GM19468 (cell line): ENCODE measurements around the gene SLC12A8.

Experiments used
- ATAC-seq: cut with Tn5 transposase; IDR thresholded peaks from one replicate; pipeline ENCODE4 v1.9.1; 2021; ENCODE audit warnings: mild to moderate bottlenecking, moderate library complexity, moderate number of reproducible peaks; ENCODE audit not compliant: unreplicated experiment; ENCODE audit errors: extremely low read depth

Gene SLC12A8

DNA sequence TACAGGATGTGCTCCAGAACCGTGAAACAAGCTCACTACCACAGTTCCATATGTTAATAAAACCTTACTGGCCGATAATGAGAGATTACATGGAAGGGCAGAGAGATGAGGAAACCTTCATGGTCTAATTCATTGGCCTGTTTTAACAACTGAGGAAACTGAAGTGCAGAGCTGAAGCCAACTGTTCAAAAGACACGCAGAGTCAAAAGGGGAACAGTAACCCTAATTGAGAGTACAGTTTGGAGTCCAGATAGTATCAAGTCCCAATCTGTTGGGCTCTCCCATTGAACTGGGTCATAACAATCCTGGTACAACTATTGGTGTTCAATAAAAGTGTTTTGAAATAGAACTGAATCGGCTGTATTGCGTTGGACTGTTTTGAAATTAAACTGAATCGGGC, 69.6 kb downstream of the SLC12A8 start:
- no peak for ATAC-seq

DNA sequence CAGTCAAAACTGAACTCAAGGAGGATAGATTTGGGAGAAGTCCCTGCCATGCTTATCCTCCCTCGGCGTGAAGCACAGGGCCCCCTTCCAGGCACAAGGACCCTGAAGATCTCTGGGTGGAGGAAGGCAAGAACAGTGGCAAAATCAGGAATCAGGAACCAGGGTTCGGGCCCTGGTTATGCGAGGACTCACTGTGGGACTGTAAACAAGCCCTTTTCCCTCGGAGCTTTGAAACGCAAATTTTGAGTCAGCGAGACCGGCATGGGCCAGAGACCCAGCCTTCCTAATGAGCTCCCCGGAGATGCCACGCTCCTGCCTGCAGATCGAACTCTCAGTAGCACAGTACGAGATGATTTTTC, 70.1 kb downstream of the SLC12A8 start:
- no peak for ATAC-seq

DNA sequence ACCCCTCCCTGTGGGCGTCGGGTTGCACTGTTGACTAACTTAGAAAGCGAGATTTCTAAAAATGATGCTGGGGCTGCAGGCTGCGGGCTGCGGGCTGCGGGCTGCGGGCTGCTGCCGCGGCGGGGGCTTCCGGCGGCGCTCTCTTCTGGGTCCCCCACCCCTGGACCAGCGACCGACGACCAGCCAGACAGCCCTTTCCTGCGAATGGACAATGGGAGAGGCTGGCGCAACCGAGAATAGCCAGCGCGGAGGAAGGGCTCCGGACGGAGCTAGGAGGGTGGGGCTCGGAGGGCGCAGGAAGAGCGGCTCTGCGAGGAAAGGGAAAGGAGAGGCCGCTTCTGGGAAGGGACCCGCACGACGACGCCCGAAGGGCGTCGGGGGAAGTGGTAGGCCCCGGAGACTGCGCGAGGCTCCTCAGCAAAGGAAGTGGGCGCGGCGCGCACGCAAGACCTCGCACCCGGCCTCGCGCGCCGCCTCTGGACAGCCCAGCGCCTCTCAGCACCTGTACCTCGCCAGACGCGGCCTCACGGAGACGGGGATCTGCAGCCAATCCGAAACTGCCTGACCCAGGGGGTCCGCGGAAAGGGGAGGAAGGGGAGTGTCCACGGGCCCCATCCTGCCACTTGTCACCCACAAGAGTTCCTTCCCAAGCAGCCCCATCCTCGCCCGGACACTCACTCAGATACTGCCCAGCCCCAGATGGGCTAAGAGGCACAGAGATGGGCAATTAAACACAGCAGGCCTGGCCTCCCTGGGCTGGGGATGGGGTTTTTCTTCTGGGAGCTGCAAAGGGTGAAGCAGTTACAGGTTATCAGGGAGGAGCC, 70.7 kb downstream of the SLC12A8 start:
- peak; percentile 37 for ATAC-seq

DNA sequence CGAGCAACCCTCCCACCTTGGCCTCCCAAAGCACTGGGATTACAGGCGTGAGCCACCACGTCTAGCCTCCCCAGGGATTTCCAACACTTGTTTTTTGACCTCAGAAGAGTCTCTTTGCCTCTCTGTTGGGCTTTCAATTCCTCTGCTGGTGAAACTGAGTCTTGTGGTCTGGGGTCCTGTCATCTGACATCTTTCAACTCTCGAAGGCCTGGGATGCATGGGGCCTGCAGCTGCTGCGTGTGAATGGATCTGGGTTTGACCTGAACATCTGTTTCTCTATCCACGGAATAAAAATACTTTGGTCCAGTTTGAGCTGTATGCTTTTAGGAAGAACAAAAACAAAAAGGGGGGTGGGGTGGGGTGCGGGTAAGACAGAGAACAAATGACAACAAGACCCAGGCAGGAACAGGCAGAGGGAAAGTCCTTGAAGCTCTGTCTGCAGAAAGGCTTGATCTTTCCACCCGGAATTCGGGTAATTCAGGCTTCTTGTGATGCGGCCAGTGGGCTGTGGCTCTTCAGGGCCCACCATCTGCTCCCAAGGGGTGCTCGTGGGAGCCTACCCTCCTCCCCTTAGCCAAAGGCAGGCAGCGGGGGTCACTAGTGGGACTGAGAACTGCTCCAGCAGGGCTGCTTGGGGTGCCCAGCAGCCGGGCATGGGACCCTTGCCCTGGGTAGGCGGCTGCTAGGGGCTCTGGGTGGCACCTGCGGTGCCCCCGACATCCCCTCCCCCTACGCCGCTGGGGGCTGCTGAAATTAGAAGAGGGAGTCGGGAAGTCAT, 71.5 kb downstream of the SLC12A8 start:
- no peak for ATAC-seq

DNA sequence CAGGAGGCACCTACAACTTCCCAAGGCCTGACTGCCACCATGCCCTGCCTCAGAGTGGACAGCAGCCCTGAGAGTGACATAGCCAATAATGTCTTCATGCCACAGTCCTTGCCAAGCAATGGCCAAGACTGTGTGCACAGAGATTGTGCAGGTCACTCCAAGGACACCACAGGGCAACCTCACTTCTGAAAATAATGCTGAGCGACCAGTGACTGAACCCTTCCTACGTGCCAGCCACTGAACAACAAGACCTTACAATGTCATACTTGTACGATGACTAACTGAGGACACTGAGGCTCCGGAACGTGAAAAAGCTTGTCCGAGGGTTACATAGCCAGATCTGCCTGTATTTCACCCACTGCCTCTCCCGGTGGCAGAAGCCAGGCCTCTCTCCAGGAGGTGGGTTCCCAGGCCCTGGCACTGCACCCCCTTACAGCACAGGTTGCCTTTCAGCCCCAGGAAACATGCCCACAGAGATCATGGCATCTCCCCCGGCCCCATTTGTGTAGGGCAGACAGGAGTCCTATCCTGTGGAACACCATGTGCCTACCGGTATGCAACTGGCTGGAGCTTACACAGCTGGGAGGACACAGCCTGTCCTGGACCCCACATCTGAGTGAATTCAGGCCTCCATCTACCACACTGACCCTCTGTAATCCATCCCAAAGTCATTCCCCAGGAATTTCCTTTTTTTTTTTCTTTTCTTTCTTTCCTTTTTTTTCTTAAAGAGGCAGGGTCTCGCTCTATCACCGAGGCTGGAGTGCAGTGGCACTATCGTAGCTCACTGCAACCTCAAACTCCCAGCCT, 72.3 kb downstream of the SLC12A8 start:
- ATAC-seq: no peak

DNA sequence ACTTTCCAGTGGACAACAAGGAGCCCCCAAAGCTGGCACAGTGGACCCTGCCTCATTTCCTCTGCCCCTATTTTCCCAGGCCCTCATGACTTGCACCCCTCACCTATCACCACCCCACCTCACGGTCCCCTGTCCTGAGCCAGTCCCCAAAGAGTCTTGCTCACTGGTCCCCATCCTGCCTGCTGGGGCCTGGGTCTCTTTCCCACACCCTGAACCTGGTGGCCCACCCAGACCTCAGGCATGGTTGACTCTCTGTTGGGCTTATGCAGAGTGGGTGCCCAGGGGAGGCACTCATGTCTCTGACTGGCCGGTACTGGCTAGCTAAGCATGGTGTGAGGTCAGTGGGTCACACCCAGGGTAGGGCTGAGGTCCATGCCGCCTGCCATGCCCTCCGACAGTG, 73.2 kb downstream of the SLC12A8 start:
- no peak for ATAC-seq

DNA sequence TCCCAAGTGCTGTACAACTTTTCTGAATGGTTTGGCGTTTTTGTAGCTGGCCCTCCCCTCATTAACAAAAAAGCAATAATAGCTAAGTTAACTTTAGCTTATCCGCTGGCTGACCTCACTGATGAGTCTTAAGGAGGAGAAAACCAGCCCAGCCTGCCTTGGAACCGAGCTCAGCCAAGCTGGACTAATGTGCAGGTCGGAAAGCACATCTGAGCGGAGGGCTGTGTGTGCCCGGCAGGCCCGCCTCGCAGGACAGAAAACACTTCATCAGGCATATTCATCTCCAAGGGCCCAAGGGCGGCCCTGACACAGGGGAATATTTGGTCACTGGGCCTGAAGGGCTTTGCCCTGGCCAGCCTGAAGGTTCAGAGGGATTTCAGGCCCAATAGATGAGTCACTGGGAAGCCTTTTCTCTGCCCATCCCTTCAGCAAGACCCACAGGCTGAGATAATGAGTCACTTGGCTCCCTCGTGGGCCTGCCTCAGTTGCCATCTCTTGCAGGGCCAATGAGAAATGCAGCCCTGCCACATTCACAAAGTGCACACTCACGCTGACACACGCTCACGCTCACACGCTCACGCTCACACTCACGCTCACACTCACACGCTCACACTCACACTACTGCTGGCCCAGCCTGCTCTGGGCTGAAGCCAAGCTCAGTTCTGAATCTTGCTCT, 75.1 kb downstream of the SLC12A8 start:
- no peak for ATAC-seq

DNA sequence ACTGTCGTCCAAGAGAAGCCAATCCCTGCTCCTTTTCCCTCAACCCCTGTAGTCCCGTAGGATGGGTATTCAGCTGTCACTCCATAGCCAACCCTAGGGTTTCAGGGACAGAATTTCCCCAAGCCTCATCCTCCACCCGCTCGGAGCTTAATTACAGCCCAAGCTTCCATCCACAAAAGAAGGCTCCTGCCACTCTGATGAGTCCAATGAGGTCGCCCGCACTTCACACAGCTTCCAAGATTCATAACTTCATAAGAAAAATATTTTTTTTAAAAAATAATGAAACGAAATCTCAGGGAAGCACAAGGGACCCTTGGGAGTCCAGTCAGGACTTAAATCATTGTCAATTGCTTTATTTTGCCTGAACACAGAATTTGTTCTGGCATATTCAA, 75.6 kb downstream of the SLC12A8 start:
- no peak for ATAC-seq

DNA sequence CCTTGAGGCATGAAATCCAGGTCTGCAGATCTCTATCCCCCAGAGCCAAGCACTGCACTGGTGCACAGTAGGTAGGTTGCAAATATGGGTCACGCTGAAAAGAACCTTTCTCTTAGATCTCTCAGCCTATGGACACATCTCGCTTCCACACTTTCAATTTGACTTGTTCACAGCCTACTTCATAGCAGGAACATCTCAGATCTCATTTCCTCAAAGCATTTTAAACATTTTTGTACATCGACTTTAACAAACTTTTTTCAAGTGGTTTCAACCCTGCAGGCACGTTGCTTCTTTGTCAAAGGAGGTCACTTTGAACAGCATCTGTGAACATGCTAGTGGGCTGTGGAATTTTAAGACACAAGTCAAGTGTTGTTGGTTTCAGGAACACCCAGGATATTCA, 76.0 kb downstream of the SLC12A8 start:
- no peak for ATAC-seq

DNA sequence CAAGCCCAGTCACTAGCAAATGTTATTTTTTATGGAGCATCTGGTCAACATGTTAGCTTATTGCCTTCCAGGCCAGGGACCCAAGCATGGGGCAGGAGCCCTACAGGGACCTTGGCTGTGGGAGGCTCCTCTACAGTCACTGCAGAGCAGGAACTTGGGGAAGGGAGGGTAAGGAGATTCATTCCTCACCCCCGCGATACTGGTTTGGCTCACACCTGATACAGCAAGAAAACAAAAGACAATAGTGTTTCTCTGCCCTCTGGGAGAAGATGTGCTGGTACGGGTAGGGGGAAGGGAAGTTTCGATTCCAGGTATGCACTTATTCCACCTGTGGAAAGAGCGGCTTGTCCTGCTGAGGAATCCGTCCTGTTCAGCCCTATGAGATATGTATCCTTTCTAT, 77.6 kb downstream of the SLC12A8 start:
- no peak for ATAC-seq

DNA sequence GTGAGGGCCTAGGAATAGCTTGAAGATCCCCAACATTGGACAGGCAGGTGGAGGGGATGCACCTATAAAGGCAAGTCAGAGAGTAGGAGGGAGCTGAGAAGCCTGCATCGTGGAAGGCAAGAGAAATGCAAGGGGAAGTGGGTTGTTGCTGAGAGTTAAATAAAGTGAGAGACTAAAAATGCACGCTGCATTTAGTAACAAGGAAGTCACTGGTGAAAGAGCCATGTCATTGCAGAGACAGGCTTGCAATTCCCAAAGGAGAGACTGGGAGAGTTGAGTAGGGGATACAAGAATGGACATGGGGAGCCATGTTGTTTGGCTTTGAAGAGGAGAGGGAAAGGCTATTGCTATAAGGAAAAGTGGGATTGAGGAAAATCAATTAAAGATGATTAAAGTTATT, 79.7 kb downstream of the SLC12A8 start:
- ATAC-seq: no peak

DNA sequence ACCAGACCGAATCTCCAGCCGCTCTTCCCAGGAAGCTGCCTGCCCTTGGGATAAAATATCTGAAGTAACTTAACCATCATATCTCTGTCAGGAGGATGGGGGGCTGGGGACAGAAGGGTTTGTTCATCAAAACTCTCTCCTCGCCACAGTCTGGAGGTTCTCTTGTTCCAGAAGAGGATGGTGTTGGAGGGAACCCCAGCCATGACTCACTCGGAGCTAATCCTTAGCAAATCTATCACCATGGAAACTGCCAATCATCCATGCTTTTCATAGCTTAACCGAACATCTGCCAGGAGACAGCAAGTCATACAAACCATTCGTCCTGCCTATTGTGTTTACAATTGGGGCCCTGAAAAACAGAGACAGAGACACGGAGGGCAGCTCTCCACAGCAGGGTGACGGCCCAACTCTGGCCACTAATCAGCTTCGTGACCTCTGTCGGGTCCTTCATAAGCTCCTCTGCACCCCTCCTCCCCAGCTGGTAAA, 83.0 kb downstream of the SLC12A8 start:
- ATAC-seq: no peak

DNA sequence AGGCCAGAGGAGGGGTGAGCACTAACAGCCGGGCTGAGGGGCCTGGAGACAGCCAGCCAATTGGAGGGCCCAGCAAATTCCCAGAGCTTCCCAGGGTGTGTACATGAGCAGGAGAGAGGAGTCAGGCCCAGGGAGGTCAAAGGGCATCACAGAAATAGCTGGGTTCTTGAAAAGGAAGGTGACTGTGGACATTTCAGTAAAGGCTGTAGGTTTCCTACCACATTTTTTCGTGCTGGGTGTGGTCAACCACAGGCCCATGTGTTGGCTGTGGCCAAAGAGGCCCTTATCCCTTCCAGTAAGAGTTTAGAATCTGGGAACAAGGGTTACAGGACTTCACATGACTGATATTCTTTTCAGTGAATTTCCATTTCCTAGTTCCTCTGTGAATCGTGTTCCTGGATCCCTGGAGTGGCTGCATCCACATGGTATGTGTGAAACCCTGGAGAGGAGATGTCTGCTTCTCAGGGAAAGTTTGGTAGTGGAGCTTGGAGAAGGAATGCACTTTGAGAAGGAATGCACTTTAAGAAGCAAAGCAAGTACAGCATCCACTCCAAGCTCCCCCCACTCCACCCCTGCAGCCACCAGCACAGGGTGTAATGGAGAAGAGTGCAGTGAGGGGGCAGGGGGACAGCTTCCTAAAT, 83.6 kb downstream of the SLC12A8 start:
- ATAC-seq: no peak

DNA sequence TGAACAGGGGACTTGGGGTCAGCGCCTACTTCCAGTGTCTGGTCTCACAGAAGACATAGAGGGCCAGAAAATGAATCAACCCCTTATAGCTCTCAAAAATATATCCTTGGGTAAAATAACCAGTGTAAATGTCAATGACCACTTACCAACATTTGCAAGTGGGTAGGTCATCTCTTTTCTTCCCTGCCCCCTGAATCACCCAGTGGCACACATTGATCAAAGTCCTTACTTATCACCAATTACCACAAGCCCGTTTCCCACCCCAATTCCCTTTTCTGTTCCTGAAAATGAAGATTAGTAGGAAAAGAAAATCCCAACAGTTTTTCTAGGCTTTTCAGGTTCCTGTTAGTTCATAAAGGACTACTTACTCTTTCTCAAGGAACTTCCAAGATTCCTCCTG, 86.2 kb downstream of the SLC12A8 start:
- no peak for ATAC-seq

DNA sequence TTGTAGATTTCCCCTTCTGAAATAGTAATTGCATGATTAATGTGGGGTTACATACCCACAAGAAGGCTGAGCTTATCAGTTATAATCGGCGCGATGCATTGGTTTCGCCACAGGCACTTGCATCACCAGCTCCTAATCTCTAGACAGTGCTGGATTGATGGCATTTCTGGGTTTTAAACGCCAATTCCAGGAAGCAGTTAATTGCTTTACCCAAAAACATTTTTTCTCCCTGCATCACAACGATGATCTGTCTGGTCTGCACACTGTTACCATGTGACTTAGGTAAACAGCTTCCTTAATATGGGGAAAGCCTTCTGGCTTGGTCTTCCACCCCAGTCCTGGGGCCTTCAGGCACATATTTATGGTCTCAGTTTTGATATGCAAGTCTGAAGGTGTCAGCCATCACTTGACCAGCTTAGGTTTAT, 86.7 kb downstream of the SLC12A8 start:
- no peak for ATAC-seq

DNA sequence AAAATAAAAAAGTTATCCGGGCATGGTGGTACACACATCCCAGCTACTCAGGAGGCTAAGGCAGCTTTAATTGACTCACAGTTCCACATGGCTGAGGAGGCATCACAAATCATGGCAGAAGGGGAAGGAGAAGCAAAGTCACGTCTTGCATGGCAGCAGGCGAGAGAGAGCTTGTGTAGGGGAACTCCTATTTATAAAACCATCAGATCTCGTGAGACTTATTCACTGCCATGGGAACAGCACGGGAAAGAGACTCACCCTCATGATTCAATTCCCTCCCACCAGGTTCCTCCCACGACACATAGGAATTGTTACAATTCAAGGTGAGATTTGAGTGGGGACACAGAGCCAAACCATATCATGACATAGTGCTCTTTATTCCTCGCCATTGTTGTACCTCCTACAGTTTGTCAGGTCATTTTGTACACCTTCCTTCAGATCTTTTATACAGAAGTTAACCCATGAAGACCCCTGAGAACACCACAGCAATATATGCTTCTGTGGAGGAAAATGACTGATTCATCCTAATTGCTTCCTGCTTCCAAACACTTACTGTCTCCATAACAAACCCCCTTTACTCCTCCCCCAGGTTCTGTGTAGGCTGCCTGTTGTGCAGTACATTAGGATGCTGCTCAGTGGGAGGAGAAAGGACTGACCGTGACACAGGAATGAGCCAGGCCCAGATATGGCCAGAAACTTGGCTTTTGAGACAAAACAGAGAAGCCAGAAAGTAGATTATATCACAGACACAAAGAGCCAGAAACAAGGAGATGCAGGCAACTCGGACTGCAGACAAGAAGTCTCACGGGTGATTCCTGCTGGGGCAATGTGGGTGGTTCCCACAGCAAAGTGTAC, 88.9 kb downstream of the SLC12A8 start:
- no peak for ATAC-seq

DNA sequence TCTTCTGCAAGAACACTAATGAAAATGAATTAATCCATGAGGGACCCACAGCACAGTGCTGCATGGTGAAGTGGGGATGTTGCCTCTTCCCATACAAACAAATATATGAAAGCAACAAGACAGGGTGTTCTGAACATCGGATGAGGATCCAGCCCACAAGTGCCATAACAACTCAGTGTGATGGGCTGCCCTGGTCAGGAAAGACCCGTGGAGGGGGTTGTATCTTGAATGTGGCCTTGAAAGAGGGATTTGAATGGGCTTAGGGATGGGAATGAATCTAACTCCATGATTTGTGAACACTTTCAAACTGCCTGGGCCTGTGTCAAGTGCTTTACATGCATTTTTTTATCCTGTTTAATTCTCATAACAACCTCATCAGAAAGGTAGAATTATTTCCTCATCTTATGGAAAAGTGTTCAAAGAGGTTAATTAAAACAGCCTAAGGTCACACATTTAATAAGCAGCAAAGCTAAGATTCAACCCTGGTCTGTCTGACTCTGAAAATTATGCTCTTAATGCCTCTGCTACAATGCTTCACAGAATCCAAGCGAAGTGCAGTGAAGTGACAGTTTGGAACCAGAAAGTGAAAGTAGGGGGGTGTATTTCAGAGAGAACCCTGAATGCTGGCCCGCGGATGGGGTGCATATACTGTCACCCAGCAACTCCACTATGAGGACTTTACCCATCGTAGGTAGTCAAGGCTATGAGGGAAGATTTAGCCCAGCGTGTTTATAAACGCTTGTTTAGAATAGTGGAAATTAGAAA, 91.1 kb downstream of the SLC12A8 start:
- ATAC-seq: no peak
